Activated T-cell treated with anti-CD3 and anti-CD28 coated beads, Interleukin-2, amount 50 U/mL, for 4 hours (primary cell): ENCODE measurements around the gene ELP2. TPM values are rescaled to one million over a fixed set of nuclear protein-coding genes. Genes with fewer than 3 reads are reported as not detected.
A peak's percentile ranks its signal among the peaks of the same experiment; 100 is the strongest.

ENCODE experiments used
- ATAC-seq, 2 donors: fragments of 200-7000 bp; cut with Tn5 transposase; one replicate each; pipeline ENCODE4 v1.10.0; 2021
- DNase-seq: peaks from one replicate; pipeline ENCODE4 v3.0.0-alpha.2; 2020
- H3K27me3 Mint-ChIP-seq: one replicate; pipeline ENCODE4 v1.8.0; 2021; ENCODE audit warnings: low read depth, mixed read lengths
- H3K36me3 Mint-ChIP-seq: one replicate; pipeline ENCODE4 v1.8.0; 2022; ENCODE audit warnings: mixed read lengths; ENCODE audit not compliant: insufficient read depth
- H3K4me1 Mint-ChIP-seq: one replicate; pipeline ENCODE4 v1.8.0; 2021; ENCODE audit warnings: low read depth, mixed read lengths
- H3K4me3 Mint-ChIP-seq: one replicate; pipeline ENCODE4 v1.8.0; 2021; ENCODE audit warnings: mild to moderate bottlenecking, moderate library complexity, mixed read lengths
- H3K9me3 Mint-ChIP-seq: one replicate; pipeline ENCODE4 v1.8.0; 2021; ENCODE audit warnings: mixed read lengths
- total RNA-seq, 3 donors: library from RNA; stranded (reverse); gene quantifications; one replicate each; pipeline ENCODE4 v1.2.1, GENCODE V29; 2021

The ELP2 gene
- total RNA-seq, 3 donors from 2014 or later = 91.2 to 114 (median 99.2) TPM

DNA sequence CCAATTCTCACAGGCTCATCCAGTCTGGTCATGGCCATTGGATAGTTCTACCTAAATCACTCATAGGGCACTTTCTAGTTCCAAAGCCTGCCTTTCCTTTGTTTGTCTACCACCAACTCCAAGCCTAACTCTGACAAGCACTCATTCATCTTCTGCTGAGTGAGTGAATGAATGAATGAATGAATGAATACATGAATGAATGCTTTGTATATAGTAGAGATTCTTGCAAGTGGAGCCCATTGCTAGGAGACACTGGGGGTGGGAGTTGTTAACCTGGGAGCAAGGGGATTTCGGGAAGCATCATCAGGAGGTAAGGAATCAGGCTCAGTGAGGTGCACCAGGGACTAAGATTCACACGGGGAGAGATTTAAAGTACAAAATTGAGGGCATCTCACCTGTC lies 54.3 kb downstream of the ELP2 start:
- Mint-ChIP-seq H3K4me3 (no peak overlapping the region), H3K9me3 (no peaks in the 10 kb centered on the region), H3K4me1 (peaks cover 18% of the 10 kb centered on the region), H3K36me3 (no peaks in the 10 kb centered on the region), H3K27me3 (peaks cover 13% of the 10 kb centered on the region)
- no peak for ATAC-seq
- no peak for DNase-seq

DNA sequence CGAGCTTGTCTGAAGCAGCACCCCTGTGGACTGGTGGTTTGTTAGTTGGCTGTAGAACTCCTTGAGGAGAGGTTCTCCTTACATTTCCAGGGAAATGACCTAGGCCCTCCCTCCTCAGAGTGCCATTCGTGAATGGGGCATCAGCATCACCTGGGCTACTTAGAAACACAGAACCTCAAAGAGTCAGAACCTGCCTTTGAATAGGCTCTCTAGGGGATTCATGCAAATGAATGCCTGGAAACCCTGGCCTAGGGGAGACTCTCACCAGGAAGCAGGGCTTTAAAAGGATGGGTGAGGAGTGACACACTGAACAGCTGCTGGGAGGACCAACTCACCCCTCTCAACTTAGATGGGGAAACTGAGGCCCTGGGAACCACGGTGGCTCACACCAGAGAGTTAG lies 55.5 kb downstream of the ELP2 start:
- Mint-ChIP-seq H3K36me3 (no peaks in the 10 kb centered on the region), H3K4me1 (peaks cover 14% of the 10 kb centered on the region), H3K27me3 (peaks cover 20% of the 10 kb centered on the region), H3K4me3 (peak overlapping the region; percentile 39), H3K9me3 (no peaks in the 10 kb centered on the region)
- ATAC-seq = no peak
- DNase-seq = no peak

GRCh38 chr18:36185901-36186460 lies 56.3 kb downstream of the ELP2 start:
- no peak for DNase-seq
- no peak for ATAC-seq
- no peaks in the 10 kb centered on the region for H3K9me3 Mint-ChIP-seq
- no peaks in the 10 kb centered on the region for H3K36me3 Mint-ChIP-seq
- peaks cover 20% of the 10 kb centered on the region for H3K27me3 Mint-ChIP-seq
- peaks cover 11% of the 10 kb centered on the region for H3K4me1 Mint-ChIP-seq
- peak overlapping the region; percentile 80 for H3K4me3 Mint-ChIP-seq

DNA sequence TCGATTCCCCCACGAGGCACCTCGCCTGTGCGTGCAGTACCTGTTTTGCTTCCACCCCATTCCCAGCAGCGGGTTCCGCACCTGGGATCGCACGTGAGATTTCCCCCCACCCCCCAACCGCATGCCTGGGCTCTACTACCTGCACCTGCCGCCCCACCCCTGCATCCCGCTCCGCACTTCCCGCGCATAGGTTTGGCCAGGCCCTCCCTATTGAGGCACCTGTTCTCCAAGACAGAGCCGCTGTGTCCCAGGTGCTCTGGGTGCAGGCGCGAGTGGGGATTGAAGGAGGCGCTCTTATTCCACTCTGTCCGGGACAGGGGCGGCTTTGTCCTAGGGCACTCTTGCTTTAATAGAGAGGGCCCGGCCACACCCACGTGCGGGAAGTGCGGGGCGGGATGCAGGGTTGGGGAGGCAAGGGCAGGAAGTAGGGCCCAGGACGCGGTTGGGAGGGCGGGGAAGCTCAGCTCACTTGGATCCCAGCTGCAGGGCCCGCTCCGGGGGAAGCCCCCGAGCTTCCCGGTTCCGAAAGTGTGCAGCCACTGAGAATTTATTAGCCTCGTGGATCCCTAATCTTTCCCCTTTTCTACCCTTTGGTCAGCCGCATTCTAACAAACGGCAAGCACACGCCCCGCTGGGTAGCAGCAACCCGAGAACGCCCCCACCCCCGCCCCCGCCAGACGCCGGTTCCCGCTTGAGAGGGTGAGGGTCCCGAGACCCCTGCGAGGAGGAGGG lies 56.9 kb downstream of the ELP2 start:
- no peaks in the 10 kb centered on the region for H3K36me3 Mint-ChIP-seq
- peaks cover 20% of the 10 kb centered on the region for H3K27me3 Mint-ChIP-seq
- peak overlapping the region; percentile 80 for H3K4me3 Mint-ChIP-seq
- no peaks in the 10 kb centered on the region for H3K9me3 Mint-ChIP-seq
- DNase-seq = no peak
- peak; percentile 16 to 28 for ATAC-seq
- peaks cover 11% of the 10 kb centered on the region for H3K4me1 Mint-ChIP-seq

GRCh38 chr18:36187193-36187825 lies 57.6 kb downstream of the ELP2 start, which contains the start of gene MOCOS:
Gene MOCOS (plus strand): TSS chr18:36187497. CDS start chr18:36187540, 43 bp downstream.
- Mint-ChIP-seq H3K9me3 (no peaks in the 10 kb centered on the region), H3K36me3 (no peaks in the 10 kb centered on the region), H3K4me3 (peak within 1 kb of the TSS; percentile 80), H3K4me1 (peaks cover 11% of the 10 kb centered on the region), H3K27me3 (peaks cover 20% of the 10 kb centered on the region)
- ATAC-seq (peak; percentile 67 to 76), DNase-seq (peak; percentile 20)

- Mint-ChIP-seq H3K4me1 (peaks cover 11% of the 10 kb centered on the region), H3K9me3 (no peaks in the 10 kb centered on the region), H3K4me3 (peak overlapping the region; percentile 75), H3K36me3 (no peaks in the 10 kb centered on the region), H3K27me3 (peaks cover 20% of the 10 kb centered on the region)
- no peak for DNase-seq
- ATAC-seq = peak in 1 of 2 donors; percentile 21
These were observed 58.4 kb downstream of the ELP2 start for GRCh38 chr18:36187826-36188721.

GRCh38 chr18:36188916-36189315 lies 59.2 kb downstream of the ELP2 start:
- Mint-ChIP-seq H3K9me3 (no peaks in the 10 kb centered on the region), H3K4me1 (peaks cover 11% of the 10 kb centered on the region), H3K4me3 (peak overlapping the region; percentile 75), H3K36me3 (no peaks in the 10 kb centered on the region), H3K27me3 (peaks cover 20% of the 10 kb centered on the region)
- no peak for DNase-seq
- no peak for ATAC-seq

DNA sequence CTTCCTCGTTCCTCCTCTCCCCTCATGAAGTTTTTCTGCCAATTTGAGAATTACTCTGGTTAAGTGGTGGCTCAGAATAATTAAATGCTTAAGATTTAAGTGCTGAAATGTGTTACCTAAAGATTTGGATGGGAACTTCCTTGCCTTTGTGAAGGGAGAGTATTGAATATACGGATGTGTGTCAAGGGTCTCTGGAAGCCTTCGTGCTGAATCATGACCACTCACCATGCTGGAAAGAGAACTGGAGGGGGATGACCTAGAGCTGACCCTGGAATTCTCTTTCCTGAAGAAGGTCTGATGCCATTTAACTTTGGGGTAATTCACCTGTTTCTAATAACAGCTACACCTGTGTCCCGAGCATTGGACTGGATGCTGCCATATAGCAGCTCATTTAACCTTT lies 59.8 kb downstream of the ELP2 start:
- no peaks in the 10 kb centered on the region for H3K36me3 Mint-ChIP-seq
- no peak for ATAC-seq
- peaks cover 20% of the 10 kb centered on the region for H3K27me3 Mint-ChIP-seq
- H3K4me1 Mint-ChIP-seq = peaks cover 11% of the 10 kb centered on the region
- H3K4me3 Mint-ChIP-seq = no peak overlapping the region
- DNase-seq = no peak
- no peaks in the 10 kb centered on the region for H3K9me3 Mint-ChIP-seq

DNA sequence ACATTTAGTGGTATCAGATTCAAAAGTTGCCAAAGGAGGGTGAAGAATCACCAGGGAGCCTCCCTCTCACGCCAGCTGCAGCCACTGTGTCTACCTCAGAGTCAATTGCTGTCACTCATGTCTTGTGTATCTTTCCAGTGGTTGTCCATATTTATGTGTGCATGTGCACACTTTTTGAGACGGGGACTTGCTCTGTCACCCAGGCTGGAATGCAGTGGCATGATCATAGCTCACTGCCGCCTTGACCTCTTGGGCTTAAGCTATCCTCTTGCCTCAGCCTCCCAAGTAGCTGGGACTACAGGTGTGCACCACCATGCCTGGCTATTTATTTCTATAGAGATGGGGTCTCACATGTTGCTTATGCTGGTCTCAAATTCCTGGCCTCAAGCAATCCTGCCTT lies 61.6 kb downstream of the ELP2 start:
- H3K9me3 Mint-ChIP-seq = no peaks in the 10 kb centered on the region
- ATAC-seq (no peak), DNase-seq (no peak)
- H3K4me1 Mint-ChIP-seq = peaks cover 10% of the 10 kb centered on the region
- H3K4me3 Mint-ChIP-seq = no peak overlapping the region
- peaks cover 20% of the 10 kb centered on the region for H3K27me3 Mint-ChIP-seq
- H3K36me3 Mint-ChIP-seq = no peaks in the 10 kb centered on the region

DNA sequence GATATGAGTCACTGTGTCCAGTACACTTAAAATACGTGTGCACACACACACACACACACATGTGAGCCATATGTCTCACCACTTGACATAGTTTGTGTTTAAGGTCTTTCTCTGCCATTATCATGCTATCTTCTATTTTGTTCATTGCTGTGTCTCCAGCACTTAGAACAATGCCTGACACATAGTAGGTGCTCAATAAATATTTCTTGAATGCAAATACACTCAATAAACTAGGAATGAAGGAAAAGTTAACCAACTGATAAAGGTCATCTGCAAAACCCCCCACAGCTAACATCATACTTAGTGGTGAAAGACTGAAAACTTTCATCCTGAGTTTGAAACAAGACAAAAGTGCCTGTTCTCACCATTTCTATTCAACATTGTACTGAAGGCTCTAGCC lies 62.0 kb downstream of the ELP2 start:
- Mint-ChIP-seq H3K36me3 (no peaks in the 10 kb centered on the region), H3K27me3 (peaks cover 20% of the 10 kb centered on the region), H3K9me3 (no peaks in the 10 kb centered on the region), H3K4me3 (no peak overlapping the region), H3K4me1 (peaks cover 10% of the 10 kb centered on the region)
- no peak for DNase-seq
- ATAC-seq = no peak

- Mint-ChIP-seq H3K4me1 (no peaks in the 10 kb centered on the region), H3K27me3 (peaks cover 2% of the 10 kb centered on the region), H3K36me3 (no peaks in the 10 kb centered on the region), H3K9me3 (no peaks in the 10 kb centered on the region), H3K4me3 (no peak overlapping the region)
- no peak for ATAC-seq
- no peak for DNase-seq
These were observed 65.1 kb downstream of the ELP2 start for GRCh38 chr18:36194600-36195315.

DNA sequence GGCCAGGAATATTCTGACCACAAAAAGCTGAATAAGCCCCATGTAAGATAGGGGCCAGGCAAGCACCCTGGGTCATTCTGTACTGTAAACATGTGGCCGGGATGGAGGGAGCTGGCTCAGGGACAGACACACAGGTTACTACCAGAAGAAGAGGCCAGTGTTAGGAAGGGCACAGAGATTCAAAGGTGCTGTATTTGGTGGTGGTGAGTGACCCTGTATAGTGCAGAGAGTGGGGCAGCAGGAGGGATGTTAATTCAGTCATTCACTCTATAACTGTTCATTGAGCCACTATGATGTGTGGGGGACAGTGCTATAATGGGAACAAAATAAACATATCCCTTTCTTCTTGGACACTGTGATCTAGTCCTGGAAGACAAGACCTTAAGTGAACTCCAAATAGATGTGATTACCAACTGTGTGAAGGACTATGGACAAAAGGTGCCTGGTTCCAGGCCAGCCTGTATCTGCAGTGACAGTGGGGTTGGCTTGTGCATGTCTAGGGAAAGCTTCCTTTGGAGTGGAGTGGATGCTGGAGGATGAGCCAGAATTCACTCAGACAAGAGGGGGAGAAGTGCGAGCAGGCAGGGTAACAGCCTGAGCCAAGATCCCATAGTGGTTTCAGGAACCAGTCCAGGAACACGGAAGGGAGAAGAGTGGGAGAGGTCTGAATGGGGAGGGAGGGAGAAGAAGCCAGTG lies 65.9 kb downstream of the ELP2 start:
- DNase-seq (no peak), ATAC-seq (no peak)
- H3K27me3 Mint-ChIP-seq = no peaks in the 10 kb centered on the region
- no peaks in the 10 kb centered on the region for H3K9me3 Mint-ChIP-seq
- no peaks in the 10 kb centered on the region for H3K36me3 Mint-ChIP-seq
- no peaks in the 10 kb centered on the region for H3K4me1 Mint-ChIP-seq
- no peak overlapping the region for H3K4me3 Mint-ChIP-seq

DNA sequence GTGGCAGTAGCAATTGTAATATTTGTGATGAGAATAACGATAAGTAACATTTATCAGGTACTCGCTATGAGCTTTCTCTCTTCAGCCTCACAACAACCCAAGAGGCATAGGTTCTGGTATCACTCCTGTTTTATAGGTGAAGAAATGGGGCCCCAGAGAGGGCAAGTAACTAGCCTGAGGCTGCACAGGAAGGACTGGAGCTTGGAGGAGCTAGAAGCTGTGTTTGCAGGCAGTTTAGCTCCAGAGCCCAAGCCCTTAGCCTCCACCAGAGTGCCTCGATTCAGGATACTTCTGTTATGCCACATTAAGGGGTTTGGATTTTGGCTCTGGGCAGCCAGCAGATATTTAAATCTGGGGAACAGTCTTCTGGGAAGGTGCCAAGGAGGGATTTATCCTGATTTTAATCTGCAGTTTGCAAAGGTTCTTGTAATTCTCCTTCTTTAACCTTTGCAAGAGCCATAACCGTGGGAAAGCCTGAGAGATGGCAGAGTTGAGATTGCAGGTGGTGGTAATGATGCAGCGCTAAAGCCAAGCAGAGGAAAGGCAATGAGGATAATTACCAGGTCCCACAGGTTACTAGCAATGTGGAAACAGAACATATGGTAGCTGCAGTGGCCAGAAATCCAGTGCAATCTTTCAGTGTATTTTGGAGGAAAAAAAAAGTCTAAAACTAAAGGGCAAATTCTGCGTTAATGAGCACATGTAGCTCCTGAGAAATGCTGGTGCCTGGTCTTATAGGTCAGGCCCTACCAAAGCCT lies 66.7 kb downstream of the ELP2 start:
- H3K4me3 Mint-ChIP-seq = no peak overlapping the region
- no peaks in the 10 kb centered on the region for H3K27me3 Mint-ChIP-seq

More for the DNA sequence above, 66.7 kb downstream of the ELP2 start:
- no peak for DNase-seq
- no peaks in the 10 kb centered on the region for H3K4me1 Mint-ChIP-seq
- ATAC-seq = no peak
- H3K9me3 Mint-ChIP-seq = no peaks in the 10 kb centered on the region
- H3K36me3 Mint-ChIP-seq = no peaks in the 10 kb centered on the region
